ENCODE measurements around the gene RACK1. TPM values are rescaled to one million over a fixed set of nuclear protein-coding genes. Genes with fewer than 3 reads are reported as not detected.
A peak's percentile ranks its signal among the peaks of the same experiment; 100 is the strongest.

RACK1 gene
- total RNA-seq, 4 donors from 2014 or later = 1,656 to 5,035 (median 2,557) TPM

DNA sequence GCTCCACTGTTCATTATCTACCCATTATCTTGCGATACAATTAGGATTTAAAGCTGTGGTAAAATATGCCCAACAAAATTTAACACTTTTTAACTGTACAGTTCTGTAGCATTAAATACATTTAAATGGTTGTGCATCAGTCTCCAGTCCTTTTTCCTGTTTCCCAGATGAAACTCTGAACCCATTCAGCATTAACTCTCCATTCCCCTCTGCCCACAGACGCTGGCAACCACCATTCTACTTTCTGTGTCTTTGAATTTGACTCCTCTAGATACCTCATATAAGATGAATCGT lies 35.8 kb downstream of the RACK1 start:
- Histone ChIP-seq H3K27ac (peak overlapping the region; percentile 85 to 91), H3K4me1 (no peaks in the 10 kb centered on the region), H3K36me3 (no peaks in the 10 kb centered on the region), H3K9me3 (no peaks in the 10 kb centered on the region), H3K4me3 (peak overlapping the region in 1 of 2 donors; percentile 44), H3K27me3 (no peaks in the 10 kb centered on the region)
- no peak for TF ChIP-seq POLR2A (IDR thresholded peaks at IDR 0.05)
- TF ChIP-seq, protein P1, sequence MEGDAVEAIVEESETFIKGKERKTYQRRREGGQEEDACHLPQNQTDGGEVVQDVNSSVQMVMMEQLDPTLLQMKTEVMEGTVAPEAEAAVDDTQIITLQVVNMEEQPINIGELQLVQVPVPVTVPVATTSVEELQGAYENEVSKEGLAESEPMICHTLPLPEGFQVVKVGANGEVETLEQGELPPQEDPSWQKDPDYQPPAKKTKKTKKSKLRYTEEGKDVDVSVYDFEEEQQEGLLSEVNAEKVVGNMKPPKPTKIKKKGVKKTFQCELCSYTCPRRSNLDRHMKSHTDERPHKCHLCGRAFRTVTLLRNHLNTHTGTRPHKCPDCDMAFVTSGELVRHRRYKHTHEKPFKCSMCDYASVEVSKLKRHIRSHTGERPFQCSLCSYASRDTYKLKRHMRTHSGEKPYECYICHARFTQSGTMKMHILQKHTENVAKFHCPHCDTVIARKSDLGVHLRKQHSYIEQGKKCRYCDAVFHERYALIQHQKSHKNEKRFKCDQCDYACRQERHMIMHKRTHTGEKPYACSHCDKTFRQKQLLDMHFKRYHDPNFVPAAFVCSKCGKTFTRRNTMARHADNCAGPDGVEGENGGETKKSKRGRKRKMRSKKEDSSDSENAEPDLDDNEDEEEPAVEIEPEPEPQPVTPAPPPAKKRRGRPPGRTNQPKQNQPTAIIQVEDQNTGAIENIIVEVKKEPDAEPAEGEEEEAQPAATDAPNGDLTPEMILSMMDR (IDR thresholded peaks at IDR 0.05) = no peak
- intact Hi-C loops (cut with DNase I; ENCODE audit: low total_unique reads) = no loop called here
- DNase-seq = no peak

DNA sequence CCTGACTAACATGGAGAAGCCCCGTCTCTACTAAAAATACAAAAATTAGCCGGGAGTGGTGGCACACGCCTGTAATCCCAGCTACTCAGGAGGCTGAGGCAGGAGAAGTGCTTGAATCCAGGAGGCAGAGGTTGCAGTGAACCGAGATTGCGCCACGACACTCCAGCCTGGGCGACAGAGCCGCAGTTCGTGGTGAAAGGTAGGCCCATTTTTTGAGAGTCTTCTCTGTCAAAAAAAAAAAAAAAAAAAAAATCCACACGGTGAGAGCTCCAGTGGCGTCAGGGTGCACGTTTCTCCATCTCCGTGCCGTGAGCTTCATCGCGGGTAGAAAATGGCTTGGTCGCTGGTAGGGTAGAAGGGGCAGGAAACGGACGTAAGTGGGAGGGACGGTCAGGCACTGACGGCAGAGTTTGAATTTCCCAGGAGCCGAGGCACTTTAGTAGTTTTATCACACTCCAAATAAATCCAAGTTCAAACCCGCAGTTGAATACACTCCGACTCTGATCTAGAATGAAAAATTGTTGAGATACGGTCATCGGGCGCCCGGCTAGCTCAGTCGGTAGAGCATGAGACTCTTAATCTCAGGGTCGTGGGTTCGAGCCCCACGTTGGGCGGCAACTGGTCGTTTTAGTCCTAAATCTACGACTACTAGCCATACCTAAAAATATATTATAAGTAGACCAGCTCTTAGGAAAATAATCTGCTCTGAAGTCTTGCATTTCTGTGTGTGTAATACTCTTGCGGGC lies 36.3 kb downstream of the RACK1 start:
- no peaks in the 10 kb centered on the region for H3K27me3 ChIP-seq
- no peaks in the 10 kb centered on the region for H3K4me1 ChIP-seq
- peak overlapping the region; percentile 44 to 63 for H3K4me3 ChIP-seq
- peak; percentile 84 to 88 for DNase-seq
- no peak for TF ChIP-seq POLR2A (IDR thresholded peaks at IDR 0.05)
- TF ChIP-seq, protein P1 (IDR thresholded peaks at IDR 0.05) = no peak
- intact Hi-C loops (cut with DNase I; ENCODE audit: low total_unique reads) = no loop called here
- no peaks in the 10 kb centered on the region for H3K9me3 ChIP-seq
- H3K27ac ChIP-seq = peak overlapping the region; percentile 85 to 91
- H3K36me3 ChIP-seq = no peaks in the 10 kb centered on the region

DNA sequence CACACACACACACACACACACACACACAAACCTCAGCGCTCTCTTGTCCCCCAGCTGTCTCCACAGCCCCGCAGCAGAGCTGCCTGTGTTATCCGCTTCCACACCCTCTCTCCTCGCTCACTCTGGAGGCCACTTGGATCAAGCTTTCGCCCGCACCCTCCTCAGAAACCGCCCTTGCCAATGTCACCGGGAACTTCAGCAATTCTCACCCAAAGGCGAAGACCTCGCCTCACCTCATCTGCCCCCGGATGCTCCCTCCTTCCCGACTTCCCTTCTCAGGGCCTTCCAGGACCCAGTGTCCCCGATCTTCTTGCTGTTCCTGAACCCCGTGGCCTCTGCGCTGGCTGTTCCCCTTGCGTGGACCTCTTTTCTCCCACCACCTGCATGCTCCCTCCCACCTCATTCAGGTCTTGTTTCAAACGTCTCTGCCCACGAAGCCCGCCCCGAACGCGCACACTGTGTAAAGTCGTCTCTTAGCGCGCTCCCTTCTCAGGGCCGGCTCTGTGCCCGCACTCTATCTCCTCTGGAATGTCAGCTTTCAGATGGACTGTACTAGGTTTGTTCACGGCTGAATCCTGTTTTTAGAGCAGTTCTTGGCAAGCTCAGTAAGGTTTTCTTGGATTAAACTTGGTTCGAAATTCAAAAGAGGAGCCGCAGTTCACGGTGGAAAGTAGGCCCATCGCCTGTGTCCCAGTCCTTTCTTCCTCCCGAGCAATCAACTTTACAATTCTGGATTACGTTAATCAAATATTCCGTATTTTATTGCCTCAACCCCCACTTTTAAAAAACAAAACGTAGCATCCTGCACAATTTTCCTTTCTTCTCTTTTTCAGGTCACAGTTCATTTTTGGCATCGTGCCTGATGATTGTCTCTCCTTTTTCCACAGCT lies 37.7 kb downstream of the RACK1 start:
- peak overlapping the region; percentile 44 to 63 for H3K4me3 ChIP-seq
- no peaks in the 10 kb centered on the region for H3K36me3 ChIP-seq
- H3K27me3 ChIP-seq = no peaks in the 10 kb centered on the region
- peak overlapping the region; percentile 85 to 91 for H3K27ac ChIP-seq
- TF ChIP-seq POLR2A (IDR thresholded peaks at IDR 0.05) = no peak
- TF ChIP-seq, protein P1 (IDR thresholded peaks at IDR 0.05) = no peak
- H3K9me3 ChIP-seq = no peaks in the 10 kb centered on the region
- DNase-seq = no peak
- no peaks in the 10 kb centered on the region for H3K4me1 ChIP-seq
- intact Hi-C loops (cut with DNase I; ENCODE audit: low total_unique reads) = no loop called here

DNA sequence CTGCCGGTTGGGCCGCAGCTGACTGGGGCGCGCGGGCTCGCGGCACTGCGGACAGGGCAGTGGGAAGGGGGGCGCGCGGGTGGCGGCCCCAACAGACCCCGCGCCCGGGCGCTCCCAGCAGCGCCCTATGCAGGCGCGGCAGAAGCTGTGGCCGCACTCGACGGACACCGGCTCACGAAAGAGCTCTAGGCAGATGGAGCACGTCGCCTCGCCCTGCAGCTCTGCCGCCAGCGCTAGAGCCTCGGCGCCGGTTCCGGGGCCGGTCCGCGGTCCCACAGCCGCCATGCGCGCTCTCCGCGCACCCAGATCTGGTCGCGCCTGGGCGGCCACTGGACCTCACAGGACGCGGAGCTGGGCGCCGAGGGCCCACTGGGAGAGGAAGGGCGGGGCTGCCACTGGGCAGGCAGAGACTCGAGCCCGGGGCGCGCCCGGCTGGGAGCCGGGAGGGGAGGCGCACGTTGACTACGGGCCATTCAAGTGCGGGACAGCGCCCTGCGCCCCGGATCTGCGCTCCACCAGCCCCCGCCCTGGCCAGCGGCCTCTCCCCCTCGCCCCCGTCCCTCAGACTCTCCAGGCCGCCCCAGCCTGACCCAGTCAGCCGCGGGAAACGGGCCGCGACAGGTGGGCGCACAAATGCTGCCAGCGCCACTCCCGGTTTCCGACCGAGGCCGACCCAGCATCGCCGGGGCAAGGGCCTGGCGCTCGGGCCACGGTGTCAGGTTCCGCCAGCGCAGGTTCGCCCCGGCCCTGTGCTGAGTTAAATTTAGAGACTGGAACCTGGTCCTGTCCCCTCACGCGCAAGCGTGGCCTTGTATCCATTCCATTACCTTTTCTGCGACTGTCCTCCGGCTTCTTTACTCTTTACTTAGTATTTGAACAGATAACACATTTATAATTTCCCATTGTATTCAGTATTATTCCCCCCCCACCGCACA lies 38.6 kb downstream of the RACK1 start, which contains the start of gene TRIM7:
Gene TRIM7, minus strand, starts transcription at position 371 of the 935 bp plus-strand sequence. Its CDS starts 86 bp downstream, at position 285.
- no peaks in the 10 kb centered on the region for H3K9me3 ChIP-seq
- peak within 1 kb of the TSS; percentile 85 to 91 for H3K27ac ChIP-seq
- H3K4me3 ChIP-seq = peak within 1 kb of the TSS; percentile 44 to 63
- no peak for TF ChIP-seq POLR2A (IDR thresholded peaks at IDR 0.05)
- TF ChIP-seq, protein P1 (IDR thresholded peaks at IDR 0.05) = no peak
- intact Hi-C loops (cut with DNase I; ENCODE audit: low total_unique reads) = no loop called here
- no peaks in the 10 kb centered on the region for H3K36me3 ChIP-seq
- no peak for DNase-seq
- H3K4me1 ChIP-seq = no peaks in the 10 kb centered on the region
- H3K27me3 ChIP-seq = no peaks in the 10 kb centered on the region

Measured in uterus (tissue), 4 donors.